HFF-Myc (cell line): ENCODE data around the gene AP1AR.
A peak's percentile ranks its signal among the peaks of the same experiment; 100 is the strongest.

ENCODE experiments used
- DNase-seq: peaks from one replicate; pipeline ENCODE4 v3.0.0-alpha.2; 2011; ENCODE audit warnings: low read depth; ENCODE audit errors: extremely low read depth
- H3K4me3 ChIP-seq: replicated peaks from 2 replicates; pipeline ENCODE4 v1.5.1; 2011; ENCODE audit warnings: low read depth, mild to moderate bottlenecking, control low read depth, low read length
- CTCF ChIP-seq: IDR thresholded peaks from 2 replicates; pipeline ENCODE4 v1.5.1; 2012; ENCODE audit warnings: mild to moderate bottlenecking, low read depth, low read length, control low read depth; ENCODE audit errors: missing control alignments

Gene AP1AR

GRCh38 chr4:112210777-112211176 is 20.8 kb upstream of the AP1AR start:
- no peak for TF ChIP-seq CTCF
- H3K4me3 ChIP-seq, result no peak overlapping the region
- DNase-seq, result no peak

- TF ChIP-seq CTCF, result no peak
- no peak overlapping the region for H3K4me3 ChIP-seq
- no peak for DNase-seq
Measured at GRCh38 chr4:112213091-112213490, 18.5 kb upstream of the AP1AR start.

GRCh38 chr4:112213856-112214255 is 17.7 kb upstream of the AP1AR start:
- no peak overlapping the region for H3K4me3 ChIP-seq
- TF ChIP-seq CTCF, result no peak
- no peak for DNase-seq

GRCh38 chr4:112214390-112215264 is 17.0 kb upstream of the AP1AR start:
- DNase-seq, result peak; percentile 22
- no peak overlapping the region for H3K4me3 ChIP-seq
- TF ChIP-seq CTCF, result peak; percentile 35

- no peak overlapping the region for H3K4me3 ChIP-seq
- no peak for TF ChIP-seq CTCF
- DNase-seq, result no peak
Measured at GRCh38 chr4:112219826-112220366, 11.7 kb upstream of the AP1AR start.

GRCh38 chr4:112222219-112222955 is 9.2 kb upstream of the AP1AR start:
- H3K4me3 ChIP-seq, result no peak overlapping the region
- DNase-seq, result no peak
- TF ChIP-seq CTCF, result no peak
